OCI-LY3 (cell line): ENCODE data around the gene TRPM5.

Experiments used
- H2AFZ ChIP-seq: fragments of 200-600, 300-600 bp; shearing (Covaris generic); 2 replicates; pipeline ENCODE4 v1.6.0; 2014; ENCODE audit warnings: antibody characterized with exemption, low read depth, low read length
- H3K27ac ChIP-seq: fragments of 200-600, 300-600 bp; sonication (generic); 2 replicates; pipeline ENCODE4 v1.5.1; 2014; ENCODE audit warnings: mild to moderate bottlenecking, low read length, moderate library complexity, mixed read lengths
- H3K27me3 ChIP-seq: fragments of 200-600, 300-600 bp; sonication (generic); 2 replicates; pipeline ENCODE4 v1.6.1; 2014; ENCODE audit warnings: low read depth, low read length, mixed read lengths
- H3K36me3 ChIP-seq: fragments of 200-600, 300-600 bp; sonication (generic); replicated peaks from 2 replicates; pipeline ENCODE3; 2014; ENCODE audit warnings: low read depth, low read length, mixed read lengths
- H3K4me1 ChIP-seq: fragments of 300-600, 200-600 bp; sonication (generic); 2 replicates; pipeline ENCODE4 v1.6.1; 2014; ENCODE audit warnings: low read length, mixed read lengths
- H3K4me2 ChIP-seq: fragments of 200-600, 300-600 bp; sonication (generic); 2 replicates; pipeline ENCODE4 v1.6.1; 2014; ENCODE audit warnings: low read length, mixed read lengths
- H3K4me3 ChIP-seq: fragments of 300-600, 200-600 bp; sonication (generic); 2 replicates; pipeline ENCODE4 v1.5.1; 2014; ENCODE audit warnings: antibody characterized with exemption, mild to moderate bottlenecking, low read length, moderate library complexity
- H3K79me2 ChIP-seq: fragments of 300-600, 200-600 bp; shearing (Covaris generic); 2 replicates; pipeline ENCODE4 v1.6.1; 2014; ENCODE audit warnings: mild to moderate bottlenecking, low read length, mixed read lengths
- H3K9ac ChIP-seq: fragments of 300-600, 200-600 bp; shearing (Covaris generic); 2 replicates; pipeline ENCODE4 v1.6.0; 2014; ENCODE audit warnings: mild to moderate bottlenecking, low read length, moderate library complexity
- H3K9me3 ChIP-seq: fragments of 200-600, 300-600 bp; shearing (Covaris generic); 2 replicates; pipeline ENCODE4 v1.6.1; 2014; ENCODE audit warnings: low read length, mixed read lengths; ENCODE audit not compliant: insufficient read depth
- H4K20me1 ChIP-seq: fragments of 200-600, 300-600 bp; sonication (generic); 2 replicates; pipeline ENCODE4 v1.6.1; 2016; ENCODE audit warnings: low read length, mixed read lengths; ENCODE audit not compliant: insufficient read depth
- EZH2phosphoT487 ChIP-seq: fragments of 200-600 bp; shearing (Covaris generic); IDR thresholded peaks from 2 replicates; pipeline ENCODE4 v1.6.1; 2018; ENCODE audit warnings: antibody characterized with exemption, mixed run types, low read depth
- TF ChIP-seq, protein P1 (sequence below): fragments of 200-600, 300-600 bp; sonication (generic); IDR thresholded peaks from 2 replicates; pipeline ENCODE4 v1.5.1; 2014; ENCODE audit warnings: antibody characterized with exemption, low read length, low read depth

TRPM5 gene

DNA sequence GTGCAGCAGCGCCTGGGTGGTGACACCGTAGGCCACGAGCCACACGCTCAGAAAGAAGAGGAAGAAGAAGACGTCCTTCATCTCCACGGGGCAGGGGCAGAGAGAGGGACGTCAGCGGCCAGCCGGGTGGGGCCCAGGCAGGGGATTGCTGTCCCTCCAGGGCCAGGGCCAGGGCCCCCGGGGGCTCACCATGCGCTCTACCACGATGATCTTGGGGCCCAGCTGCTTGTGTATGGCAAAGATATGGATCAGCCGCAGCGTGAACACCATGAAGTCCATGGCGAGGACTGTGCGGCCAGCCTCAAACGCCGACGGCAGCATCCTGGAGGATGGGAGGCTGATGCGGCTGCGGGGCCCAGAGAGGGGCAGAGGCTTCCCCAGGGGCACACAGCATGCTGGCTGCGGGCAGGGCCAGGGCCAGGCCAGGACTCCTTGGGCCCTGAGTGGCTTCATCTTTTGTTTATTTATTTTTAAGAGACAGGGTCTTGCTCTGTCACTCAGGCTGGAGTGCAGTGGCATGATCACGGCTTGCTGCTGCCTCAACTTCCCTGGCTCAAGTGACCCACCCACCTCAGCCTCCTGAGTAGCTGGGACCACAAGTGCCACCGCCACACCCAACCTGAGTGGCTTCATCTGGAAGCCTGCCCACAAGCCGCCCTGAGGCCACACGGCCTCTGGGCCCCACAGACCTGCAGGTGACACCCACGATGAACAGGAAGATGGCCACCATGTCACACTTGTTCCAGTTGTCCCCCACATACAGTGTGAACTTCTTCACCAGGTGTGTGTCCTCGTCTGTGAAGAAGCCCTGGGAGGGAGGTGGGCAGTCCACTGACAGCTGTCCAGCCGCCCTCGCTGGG is 32.6 kb downstream of the TRPM5 start:
- no peak overlapping the region for H2AFZ ChIP-seq
- no peaks in the 10 kb centered on the region for H3K9me3 ChIP-seq
- no peak overlapping the region for H3K4me2 ChIP-seq
- H3K4me1 ChIP-seq = no peaks in the 10 kb centered on the region
- H3K36me3 ChIP-seq = no peaks in the 10 kb centered on the region
- no peaks in the 10 kb centered on the region for H3K27me3 ChIP-seq
- H3K9ac ChIP-seq = no peak overlapping the region
- H3K4me3 ChIP-seq = no peak overlapping the region
- no peaks in the 10 kb centered on the region for H3K79me2 ChIP-seq
- H4K20me1 ChIP-seq = no peaks in the 10 kb centered on the region
- H3K27ac ChIP-seq = no peak overlapping the region
- no peak for TF ChIP-seq EZH2phosphoT487

DNA sequence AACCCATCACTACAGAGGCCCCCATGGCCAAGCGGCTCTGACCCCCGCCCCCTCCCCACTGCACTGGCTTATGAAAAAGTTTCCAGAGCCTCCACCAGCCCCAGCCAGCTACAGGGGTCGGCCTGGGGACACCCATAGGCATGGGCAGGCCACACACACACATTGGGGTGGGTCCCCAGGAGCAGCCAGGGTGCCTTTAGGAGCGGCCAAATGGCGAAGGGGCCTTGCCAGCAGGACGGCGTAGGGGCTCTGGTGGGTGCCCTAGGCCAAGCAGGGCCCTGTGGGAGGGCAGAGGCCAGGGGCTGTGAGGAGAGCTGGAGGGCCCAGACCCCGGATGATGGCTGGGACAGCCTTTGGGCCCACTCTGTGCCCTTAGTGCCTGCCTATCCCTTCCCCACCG is 33.7 kb downstream of the TRPM5 start:
- H3K36me3 ChIP-seq = no peaks in the 10 kb centered on the region
- H2AFZ ChIP-seq = no peak overlapping the region
- no peaks in the 10 kb centered on the region for H3K79me2 ChIP-seq
- no peak overlapping the region for H3K4me3 ChIP-seq
- H3K4me1 ChIP-seq = no peaks in the 10 kb centered on the region
- TF ChIP-seq EZH2phosphoT487 = no peak
- TF ChIP-seq, protein P1, sequence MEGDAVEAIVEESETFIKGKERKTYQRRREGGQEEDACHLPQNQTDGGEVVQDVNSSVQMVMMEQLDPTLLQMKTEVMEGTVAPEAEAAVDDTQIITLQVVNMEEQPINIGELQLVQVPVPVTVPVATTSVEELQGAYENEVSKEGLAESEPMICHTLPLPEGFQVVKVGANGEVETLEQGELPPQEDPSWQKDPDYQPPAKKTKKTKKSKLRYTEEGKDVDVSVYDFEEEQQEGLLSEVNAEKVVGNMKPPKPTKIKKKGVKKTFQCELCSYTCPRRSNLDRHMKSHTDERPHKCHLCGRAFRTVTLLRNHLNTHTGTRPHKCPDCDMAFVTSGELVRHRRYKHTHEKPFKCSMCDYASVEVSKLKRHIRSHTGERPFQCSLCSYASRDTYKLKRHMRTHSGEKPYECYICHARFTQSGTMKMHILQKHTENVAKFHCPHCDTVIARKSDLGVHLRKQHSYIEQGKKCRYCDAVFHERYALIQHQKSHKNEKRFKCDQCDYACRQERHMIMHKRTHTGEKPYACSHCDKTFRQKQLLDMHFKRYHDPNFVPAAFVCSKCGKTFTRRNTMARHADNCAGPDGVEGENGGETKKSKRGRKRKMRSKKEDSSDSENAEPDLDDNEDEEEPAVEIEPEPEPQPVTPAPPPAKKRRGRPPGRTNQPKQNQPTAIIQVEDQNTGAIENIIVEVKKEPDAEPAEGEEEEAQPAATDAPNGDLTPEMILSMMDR = no peak
- H3K27me3 ChIP-seq = no peaks in the 10 kb centered on the region
- no peak overlapping the region for H3K27ac ChIP-seq
- H3K4me2 ChIP-seq = no peak overlapping the region
- no peak overlapping the region for H3K9ac ChIP-seq
- no peaks in the 10 kb centered on the region for H3K9me3 ChIP-seq
- no peaks in the 10 kb centered on the region for H4K20me1 ChIP-seq

DNA sequence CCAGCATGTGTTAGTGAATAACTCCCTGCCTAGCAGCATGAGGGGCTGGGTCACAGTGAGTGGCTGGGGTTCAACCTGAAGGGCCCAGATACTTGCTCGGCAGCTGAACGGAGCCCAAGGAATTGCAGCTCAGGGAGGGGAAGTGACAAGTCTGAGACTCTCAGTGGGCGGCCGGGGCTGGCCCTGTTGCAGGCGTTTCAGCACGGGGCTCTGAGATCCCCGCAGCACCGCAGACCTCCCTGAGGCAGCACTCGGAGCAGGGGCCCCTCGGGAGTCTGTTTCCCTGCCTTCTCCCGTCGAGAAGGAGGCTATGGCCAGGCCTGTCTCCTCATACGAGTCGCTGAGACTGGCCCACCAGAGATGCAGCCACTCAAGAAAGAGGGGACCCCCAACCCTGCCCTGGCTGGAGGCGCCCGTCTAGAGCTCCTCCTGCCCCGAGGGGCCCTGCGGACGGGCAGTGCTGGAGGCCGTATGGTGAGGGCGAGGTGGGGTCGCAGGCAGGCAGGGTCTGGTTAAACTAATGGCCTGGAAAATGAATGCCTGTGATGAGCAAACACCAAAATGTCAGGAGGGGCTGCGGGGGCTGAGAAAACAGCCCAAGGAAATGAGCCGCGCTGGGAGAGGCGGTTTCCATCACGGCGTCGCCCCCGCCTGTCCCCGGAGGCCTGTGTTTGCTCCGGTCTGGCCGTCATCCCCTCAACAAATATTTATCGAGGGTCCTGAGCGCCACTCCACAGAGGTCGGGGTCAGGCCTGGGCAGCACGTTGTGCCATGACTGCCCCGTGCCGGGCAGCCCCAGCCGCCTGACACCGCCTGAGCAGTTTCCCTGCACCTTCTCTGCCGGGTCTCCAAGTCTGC is 34.5 kb downstream of the TRPM5 start:
- no peaks in the 10 kb centered on the region for H3K4me1 ChIP-seq
- no peaks in the 10 kb centered on the region for H3K9me3 ChIP-seq
- TF ChIP-seq, protein P1 = no peak
- no peak for TF ChIP-seq EZH2phosphoT487
- H4K20me1 ChIP-seq = no peaks in the 10 kb centered on the region
- H3K9ac ChIP-seq = no peak overlapping the region
- H3K4me2 ChIP-seq = no peak overlapping the region
- no peaks in the 10 kb centered on the region for H3K79me2 ChIP-seq
- H3K4me3 ChIP-seq = no peak overlapping the region
- H3K27me3 ChIP-seq = no peaks in the 10 kb centered on the region
- H3K27ac ChIP-seq = no peak overlapping the region
- no peaks in the 10 kb centered on the region for H3K36me3 ChIP-seq
- no peak overlapping the region for H2AFZ ChIP-seq

DNA sequence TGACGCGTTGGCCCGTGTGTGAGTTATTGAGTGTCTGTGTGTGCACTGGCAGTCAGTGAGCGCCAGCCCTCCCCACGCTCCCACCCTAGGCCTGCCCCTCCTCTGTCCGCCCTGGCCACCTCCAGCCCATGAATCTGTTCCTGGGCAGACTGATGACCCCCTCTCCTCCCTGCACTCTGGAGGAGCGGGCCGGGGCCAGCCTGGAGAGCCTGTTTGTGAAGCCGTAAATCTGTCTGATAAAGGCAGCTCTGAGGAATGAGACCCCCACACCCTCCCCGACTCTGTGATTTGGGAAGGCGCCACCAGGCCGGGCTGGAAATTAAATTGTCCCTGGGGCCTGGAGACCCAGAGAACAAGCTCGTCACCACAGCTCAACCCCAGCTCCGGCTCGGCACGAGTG is 35.2 kb downstream of the TRPM5 start:
- Histone ChIP-seq H3K9me3 (no peaks in the 10 kb centered on the region), H3K9ac (no peak overlapping the region), H3K79me2 (no peaks in the 10 kb centered on the region), H3K4me3 (no peak overlapping the region), H3K36me3 (no peaks in the 10 kb centered on the region), H3K4me2 (no peak overlapping the region), H3K27ac (no peak overlapping the region), H3K27me3 (no peaks in the 10 kb centered on the region), H3K4me1 (no peaks in the 10 kb centered on the region), H4K20me1 (no peaks in the 10 kb centered on the region), H2AFZ (no peak overlapping the region)
- no peak for TF ChIP-seq EZH2phosphoT487
- TF ChIP-seq, protein P1 = no peak
